H7 (cell line): ENCODE data around the gene PNPLA5. TPM values are rescaled to one million over a fixed set of nuclear protein-coding genes. Genes with fewer than 3 reads are reported as not detected.

Experiments used
- DNase-seq: peaks from one replicate; pipeline ENCODE4 v3.0.0; 2012
- H3K27me3 ChIP-seq: 2 replicates; pipeline ENCODE4 v1.6.0; 2011; ENCODE audit warnings: mild to moderate bottlenecking, low read length; ENCODE audit not compliant: control insufficient read depth, insufficient read depth
- H3K36me3 ChIP-seq: replicated peaks from 2 replicates; pipeline ENCODE4 v1.5.1; 2011; ENCODE audit warnings: low read length; ENCODE audit not compliant: control insufficient read depth, insufficient read depth
- H3K4me3 ChIP-seq: 2 replicates; pipeline ENCODE4 v1.5.1; 2011; ENCODE audit warnings: low read depth, mild to moderate bottlenecking, control low read depth, low read length, moderate library complexity; ENCODE audit not compliant: insufficient read depth
- total RNA-seq: library from RNA; depleted of rRNA; stranded (reverse); fragments of >200 nt; shearing (Covaris generic); gene quantifications from 2 replicates; pipeline ENCODE4 v1.2.3, GENCODE V29; 2014; rRNA removed

Gene PNPLA5
- total RNA-seq, 1 experiment from 2014 or later: 2.2 TPM

DNA sequence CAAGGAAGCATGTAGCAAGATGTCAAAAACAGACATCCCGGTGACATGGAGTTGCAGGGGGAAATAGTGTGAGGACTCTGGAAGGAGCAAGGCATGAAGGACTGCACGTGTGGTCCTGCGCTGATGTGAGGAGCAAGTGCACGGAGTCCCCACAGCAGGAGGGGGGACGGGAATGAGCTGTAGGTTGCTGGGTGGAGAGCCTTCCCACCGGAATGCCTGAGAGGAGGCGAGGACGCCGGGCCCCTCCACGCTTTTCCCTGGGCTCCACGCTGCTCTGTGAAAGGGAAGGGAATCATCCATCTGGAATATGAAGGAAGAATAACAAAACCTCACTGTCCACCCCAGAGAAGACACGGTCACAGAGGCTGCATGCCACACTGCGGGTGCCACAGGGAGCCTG is 56.1 kb downstream of the PNPLA5 start:
- Histone ChIP-seq H3K36me3 (peaks cover 10% of the 10 kb centered on the region), H3K27me3 (no peaks in the 10 kb centered on the region), H3K4me3 (no peak overlapping the region)
- no peak for DNase-seq

DNA sequence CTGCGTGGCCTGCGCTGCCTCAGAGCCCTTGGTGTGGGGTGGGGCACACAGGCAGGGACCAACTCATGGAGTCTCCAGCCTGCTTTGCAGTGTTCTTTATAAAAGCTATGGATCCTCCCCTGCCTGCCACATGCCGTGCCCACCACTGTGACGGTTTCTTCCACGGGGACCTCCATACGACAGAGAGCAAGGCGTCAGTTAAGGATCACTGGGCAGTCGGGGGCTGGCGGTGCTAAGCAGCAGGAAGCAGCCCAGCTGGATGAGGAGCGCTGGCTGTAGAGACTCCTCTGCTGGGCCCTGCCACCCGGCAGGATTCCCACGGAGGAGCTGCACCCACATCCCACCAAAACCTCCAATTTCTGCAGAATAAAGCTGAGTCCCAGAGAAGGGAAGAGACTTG is 56.6 kb downstream of the PNPLA5 start:
- peak; percentile 55 for DNase-seq
- H3K4me3 ChIP-seq: no peak overlapping the region
- H3K36me3 ChIP-seq: peaks cover 10% of the 10 kb centered on the region
- H3K27me3 ChIP-seq: no peaks in the 10 kb centered on the region

DNA sequence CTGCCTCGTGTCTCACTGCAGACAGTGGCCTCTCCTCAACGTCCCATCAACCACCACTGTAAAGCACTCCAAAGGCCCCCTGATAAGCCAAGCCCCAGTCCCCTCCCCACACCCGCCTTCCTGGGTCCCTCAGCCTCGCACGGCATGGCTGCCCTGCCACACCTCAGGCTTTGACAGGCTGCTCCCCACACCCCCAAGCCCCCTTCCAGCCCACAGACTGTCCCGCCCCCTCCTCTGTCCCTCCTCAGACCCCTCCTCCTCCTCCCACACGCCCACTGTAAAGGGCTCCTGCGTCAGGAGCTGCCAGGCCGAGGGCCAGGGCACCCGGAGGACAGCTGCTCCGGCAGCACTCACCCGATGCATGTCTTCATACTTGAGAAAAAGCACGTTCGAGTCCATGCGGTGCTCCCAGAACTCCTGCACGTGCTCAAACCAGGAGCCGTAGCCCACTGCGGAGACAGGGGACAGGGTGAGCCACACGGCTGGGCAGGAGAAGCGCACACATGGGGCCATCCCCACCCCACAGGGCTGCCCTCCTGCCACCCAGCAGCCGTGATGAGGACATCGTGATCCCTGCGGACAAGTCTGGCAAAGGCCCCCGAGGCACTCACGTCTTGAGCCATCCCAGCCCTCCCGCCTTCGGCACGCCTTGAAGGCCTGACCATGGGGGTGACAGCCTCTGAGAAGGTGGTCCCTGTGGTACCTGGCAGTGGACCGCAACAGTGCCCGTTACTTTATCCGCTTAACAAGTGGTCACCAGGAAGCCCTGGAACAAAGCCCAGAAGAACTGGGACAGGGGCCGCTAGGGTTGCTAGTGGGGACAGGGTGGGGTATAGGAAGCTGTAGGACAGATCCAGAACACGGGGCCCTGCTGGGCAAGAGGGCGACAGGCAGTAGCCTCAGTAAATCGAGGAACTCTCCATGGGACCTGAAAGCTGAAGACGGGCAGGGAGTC is 58.2 kb downstream of the PNPLA5 start:
- Histone ChIP-seq H3K36me3 (peaks cover 10% of the 10 kb centered on the region), H3K27me3 (no peaks in the 10 kb centered on the region), H3K4me3 (no peak overlapping the region)
- peak; percentile 58 for DNase-seq

DNA sequence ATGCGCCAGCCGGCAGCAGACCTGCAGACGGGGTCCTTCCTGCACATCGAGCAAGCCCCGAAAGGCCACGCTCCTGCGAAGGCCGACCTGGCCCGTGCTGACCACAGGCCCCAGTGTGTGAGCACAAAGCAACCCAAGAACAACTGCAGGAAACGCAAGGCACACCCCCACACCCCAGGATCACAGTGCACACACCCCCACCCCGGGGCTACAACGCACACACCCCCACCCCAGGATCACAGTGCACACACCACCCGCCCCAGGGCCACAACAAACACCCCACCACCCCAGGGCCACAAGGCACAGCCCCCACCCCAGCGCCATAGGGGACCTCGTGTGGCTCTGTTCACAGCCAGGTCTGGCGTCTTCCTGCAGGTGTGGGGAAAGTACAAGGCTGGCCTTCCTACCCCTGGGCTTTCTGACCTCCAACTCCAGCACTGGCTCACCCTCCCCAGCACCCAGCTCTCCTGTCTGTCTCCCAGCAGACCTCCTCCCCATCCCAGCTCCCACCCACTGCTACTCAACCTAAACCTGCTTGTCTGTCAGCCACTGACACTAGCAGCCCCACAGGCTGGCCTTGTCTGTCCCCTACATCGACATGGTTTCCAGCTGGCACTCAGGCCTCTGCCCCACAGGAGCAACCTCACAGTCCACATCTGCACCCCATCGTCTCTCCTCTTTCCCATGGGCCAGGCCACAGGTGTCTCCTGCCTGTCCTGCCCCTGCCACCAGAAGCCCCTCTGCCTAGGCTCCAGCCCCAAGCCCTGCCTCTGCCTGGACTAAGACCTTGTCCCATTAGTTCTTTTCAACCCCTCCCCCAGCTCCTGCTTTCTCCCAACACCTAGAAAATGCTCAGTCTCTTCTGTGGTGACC is 59.2 kb downstream of the PNPLA5 start:
- Histone ChIP-seq H3K27me3 (no peaks in the 10 kb centered on the region), H3K4me3 (no peak overlapping the region), H3K36me3 (peaks cover 9% of the 10 kb centered on the region)
- peak; percentile 51 for DNase-seq

DNA sequence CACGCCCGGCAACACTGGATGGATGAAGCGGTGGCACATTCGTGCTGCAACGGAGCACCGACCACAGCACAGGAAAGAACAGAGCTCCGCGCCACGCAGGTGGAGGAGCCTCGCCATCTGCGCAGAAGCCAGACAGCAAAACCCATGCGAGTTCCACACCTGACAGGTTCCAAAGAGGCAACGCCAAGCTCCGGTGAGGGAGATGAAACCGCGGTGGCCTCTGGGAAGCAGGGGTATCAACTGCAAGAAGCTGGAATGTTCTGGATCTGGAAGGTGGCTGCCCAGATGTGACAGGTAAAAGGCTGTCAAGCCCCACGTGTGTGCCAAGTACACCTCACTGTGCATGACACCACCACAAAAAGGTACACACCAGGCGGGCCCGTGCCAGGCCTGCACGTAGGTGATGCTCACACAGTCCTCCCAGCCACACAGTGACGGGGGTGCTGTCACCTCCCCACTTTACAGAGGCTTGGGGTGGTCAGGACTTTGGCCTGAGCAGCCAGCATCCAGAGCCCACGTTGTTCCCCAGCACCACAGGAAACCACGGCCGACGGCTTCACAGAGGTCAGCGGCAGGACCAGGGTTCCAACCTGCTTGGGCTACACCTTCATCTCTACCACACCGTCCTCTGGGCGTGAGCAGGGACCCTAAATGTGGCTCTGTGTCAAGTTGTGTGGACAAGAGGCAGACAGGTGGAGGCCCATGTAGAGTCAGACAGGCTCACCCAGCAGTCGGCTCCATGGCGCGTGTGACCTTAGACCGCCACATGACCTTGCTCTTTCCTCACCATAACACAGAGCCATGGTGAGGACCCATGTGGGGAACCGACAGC is 60.0 kb downstream of the PNPLA5 start:
- Histone ChIP-seq H3K27me3 (no peaks in the 10 kb centered on the region), H3K36me3 (peaks cover 5% of the 10 kb centered on the region), H3K4me3 (no peak overlapping the region)
- DNase-seq: peak; percentile 50

DNA sequence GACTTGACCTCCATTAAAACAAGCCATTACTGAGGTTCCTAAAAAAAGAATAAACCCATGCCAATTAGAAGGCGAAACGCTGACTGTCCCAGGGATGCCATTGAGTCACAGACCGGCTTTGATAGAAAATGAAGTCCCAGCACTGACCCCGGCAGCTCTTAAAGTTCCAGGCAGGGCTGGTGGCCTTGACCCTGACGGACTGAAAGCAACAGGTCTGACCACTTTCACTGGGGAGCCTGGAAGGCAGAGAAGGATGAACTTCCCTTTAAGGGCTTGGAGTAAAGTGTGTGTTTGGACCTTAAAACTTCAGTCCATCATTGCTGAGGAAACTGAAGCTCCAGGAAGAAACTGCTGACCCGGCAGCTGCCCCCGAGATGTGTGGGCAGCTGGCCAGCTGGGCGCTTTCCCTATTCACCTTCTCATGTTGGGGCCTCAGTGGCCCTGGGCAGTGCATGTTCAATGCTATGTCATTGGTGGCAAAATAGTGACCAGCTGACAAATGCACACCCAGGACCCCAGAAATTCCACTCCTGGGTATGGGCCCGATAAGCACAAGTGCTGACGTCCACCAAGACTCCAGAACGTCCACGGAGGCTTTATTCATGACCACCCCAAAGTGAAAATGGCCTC is 60.8 kb downstream of the PNPLA5 start:
- Histone ChIP-seq H3K36me3 (peaks cover 5% of the 10 kb centered on the region), H3K27me3 (no peaks in the 10 kb centered on the region), H3K4me3 (no peak overlapping the region)
- no peak for DNase-seq

DNA sequence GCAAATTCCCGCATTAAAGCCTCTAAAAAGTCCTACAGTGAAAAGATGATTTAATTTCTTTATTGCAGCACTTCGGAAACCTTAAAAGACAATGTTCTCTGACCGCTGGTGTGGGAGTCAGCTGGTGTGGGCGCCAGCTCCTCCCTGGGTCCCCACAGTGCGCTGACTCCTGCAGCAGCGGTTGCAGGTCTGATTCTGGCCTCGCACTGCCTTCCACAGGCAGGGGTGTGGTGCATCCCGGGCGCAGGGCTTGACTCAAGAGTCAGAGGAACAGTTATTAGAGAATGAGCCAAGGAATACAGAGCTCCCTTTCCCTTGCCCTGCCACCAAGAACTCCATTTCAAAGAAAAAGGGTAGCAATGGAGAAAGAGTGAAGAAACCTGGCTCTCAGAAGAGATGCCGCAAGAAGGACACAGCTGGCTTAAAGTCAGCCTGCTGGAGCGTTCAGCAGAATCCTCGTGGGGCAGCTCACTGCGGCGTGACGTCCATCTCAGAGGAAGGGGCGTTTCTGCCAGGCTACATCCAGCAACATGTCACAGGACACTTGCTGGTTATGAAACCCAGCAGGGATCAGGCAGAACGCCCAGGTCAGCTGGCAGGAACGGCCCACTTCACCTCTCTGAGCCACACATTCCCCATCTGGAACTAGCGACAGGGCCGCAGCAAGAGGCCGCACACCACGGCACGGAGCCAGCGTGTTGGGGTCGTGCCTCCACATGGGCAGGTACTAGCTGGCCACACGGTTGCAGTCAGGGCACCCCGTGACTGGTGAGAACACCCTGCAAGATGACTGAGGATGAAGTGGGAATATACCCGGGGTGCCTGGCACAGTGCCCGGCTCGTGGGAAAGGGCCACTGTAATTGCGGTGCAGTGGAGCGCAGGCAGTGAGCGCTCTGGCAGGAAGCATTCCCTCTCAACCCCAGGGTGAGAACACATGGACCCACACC is 61.6 kb downstream of the PNPLA5 start:
- no peaks in the 10 kb centered on the region for H3K27me3 ChIP-seq
- H3K36me3 ChIP-seq: peaks cover 5% of the 10 kb centered on the region
- DNase-seq: peak; percentile 41

More for the DNA sequence above, 61.6 kb downstream of the PNPLA5 start:
- no peak overlapping the region for H3K4me3 ChIP-seq

Other genes starting within 250 kb of the PNPLA5 start
- 0.31 and 0.63 TPM in 2 replicates for gene EFCAB6, start 79.7 kb downstream of the PNPLA5 start, total RNA-seq
- gene SULT4A1, start 29.5 kb downstream of the PNPLA5 start, total RNA-seq: 6.3 and 9.8 TPM in 2 replicates
- gene PNPLA3, start 31.8 kb upstream of the PNPLA5 start, total RNA-seq: 10.7 and 15.0 TPM in 2 replicates
- gene SAMM50, start 63.4 kb upstream of the PNPLA5 start, total RNA-seq: 47.6 and 52.0 TPM in 2 replicates
- gene PARVB, start 132.3 kb upstream of the PNPLA5 start, total RNA-seq: 19.9 and 37.9 TPM in 2 replicates